MCF 10A (cell line): ENCODE results near the gene DHX57. TPM values are rescaled to one million over a fixed set of nuclear protein-coding genes. Genes with fewer than 3 reads are reported as not detected.

ENCODE experiments used
- BruUV-seq: library from RNA; stranded (reverse); fragments of 400-500 nt; replicated peaks from 2 replicates; lab custom pipeline; 2021; lab: Mats Ljungman, UMichigan
- CTCF ChIA-PET: fragments of 300-600 bp; sonication (Branson Sonifier 250); formaldehyde crosslinking; extraction: SDS; loops from one replicate; lab custom pipeline; 2021; ENCODE audit warnings: antibody characterized with exemption, inconsistent platforms; lab: Yijun Ruan, JAX
- POLR2A ChIA-PET: fragments of 300-600, 350-650 bp; sonication (Branson Sonifier 250); formaldehyde crosslinking; extraction: SDS; loops from one replicate; lab custom pipeline; 2020; ENCODE audit warnings: antibody characterized with exemption, inconsistent platforms; lab: Yijun Ruan, JAX
- DNase-seq: peaks from one replicate; pipeline ENCODE4 v3.0.0-alpha.2; 2018; ENCODE audit not compliant: unreplicated experiment
- H3K27ac Mint-ChIP-seq: one replicate; pipeline ENCODE4 v1.8.0; 2022; ENCODE audit warnings: mild to moderate bottlenecking, low read depth, mixed read lengths; ENCODE audit not compliant: unreplicated experiment
- H3K27me3 Mint-ChIP-seq: one replicate; pipeline ENCODE4 v1.8.0; 2022; ENCODE audit warnings: mixed read lengths; ENCODE audit not compliant: insufficient read depth, unreplicated experiment
- H3K36me3 Mint-ChIP-seq: one replicate; pipeline ENCODE4 v1.8.0; 2022; ENCODE audit warnings: mild to moderate bottlenecking, moderate library complexity, mixed read lengths; ENCODE audit not compliant: insufficient read depth, unreplicated experiment
- H3K4me1 Mint-ChIP-seq: one replicate; pipeline ENCODE4 v1.8.0; 2022; ENCODE audit warnings: mixed read lengths; ENCODE audit not compliant: insufficient read depth, unreplicated experiment
- H3K4me3 Mint-ChIP-seq: one replicate; pipeline ENCODE4 v1.8.0; 2022; ENCODE audit warnings: mild to moderate bottlenecking, moderate library complexity, mixed read lengths; ENCODE audit not compliant: unreplicated experiment
- H3K9me3 Mint-ChIP-seq: one replicate; pipeline ENCODE4 v1.8.0; 2022; ENCODE audit warnings: mixed read lengths; ENCODE audit not compliant: unreplicated experiment
- intact Hi-C: fragments of 100-400 bp; cut with micrococcal nuclease; formaldehyde crosslinking; loops from 2 replicates; pipeline ENCODE4 v1.14.1; 2022
- total RNA-seq: library from RNA; stranded (reverse); gene quantifications from 2 replicates; pipeline ENCODE4 v1.2.3, GENCODE V29; 2022
- TF ChIP-seq, protein P1 (sequence below): fragments of 200-600 bp; IDR thresholded peaks from one replicate; pipeline ENCODE4 v1.8.0; 2022; ENCODE audit warnings: antibody characterized with exemption, mild to moderate bottlenecking; ENCODE audit not compliant: unreplicated experiment

The DHX57 gene
- total RNA-seq, 1 experiment from 2014 or later = 21.3 TPM

DNA sequence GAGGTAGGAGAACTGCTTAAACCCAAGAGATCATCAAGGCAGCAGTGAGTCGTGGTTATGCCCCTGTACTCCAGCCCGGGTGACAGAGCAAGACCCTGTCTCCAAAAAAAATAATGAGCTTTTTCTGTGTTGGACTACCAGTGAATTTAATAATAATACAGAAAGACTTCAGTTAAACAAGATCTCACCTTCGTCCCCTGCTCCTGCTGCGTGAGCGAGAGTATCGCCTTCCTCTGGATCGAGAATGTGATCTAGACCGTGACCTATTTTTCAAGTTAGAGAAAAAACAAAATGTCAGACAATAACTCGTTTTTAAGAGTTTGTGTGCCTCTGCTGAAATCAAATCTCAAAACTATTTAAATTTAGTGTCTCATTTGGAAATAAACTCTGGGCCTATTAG lies 127.3 kb downstream of the DHX57 start:
- H3K27me3 Mint-ChIP-seq = no peaks in the 10 kb centered on the region
- H3K36me3 Mint-ChIP-seq = peaks cover 79% of the 10 kb centered on the region
- TF ChIP-seq, protein P1, sequence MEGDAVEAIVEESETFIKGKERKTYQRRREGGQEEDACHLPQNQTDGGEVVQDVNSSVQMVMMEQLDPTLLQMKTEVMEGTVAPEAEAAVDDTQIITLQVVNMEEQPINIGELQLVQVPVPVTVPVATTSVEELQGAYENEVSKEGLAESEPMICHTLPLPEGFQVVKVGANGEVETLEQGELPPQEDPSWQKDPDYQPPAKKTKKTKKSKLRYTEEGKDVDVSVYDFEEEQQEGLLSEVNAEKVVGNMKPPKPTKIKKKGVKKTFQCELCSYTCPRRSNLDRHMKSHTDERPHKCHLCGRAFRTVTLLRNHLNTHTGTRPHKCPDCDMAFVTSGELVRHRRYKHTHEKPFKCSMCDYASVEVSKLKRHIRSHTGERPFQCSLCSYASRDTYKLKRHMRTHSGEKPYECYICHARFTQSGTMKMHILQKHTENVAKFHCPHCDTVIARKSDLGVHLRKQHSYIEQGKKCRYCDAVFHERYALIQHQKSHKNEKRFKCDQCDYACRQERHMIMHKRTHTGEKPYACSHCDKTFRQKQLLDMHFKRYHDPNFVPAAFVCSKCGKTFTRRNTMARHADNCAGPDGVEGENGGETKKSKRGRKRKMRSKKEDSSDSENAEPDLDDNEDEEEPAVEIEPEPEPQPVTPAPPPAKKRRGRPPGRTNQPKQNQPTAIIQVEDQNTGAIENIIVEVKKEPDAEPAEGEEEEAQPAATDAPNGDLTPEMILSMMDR = no peak
- no peaks in the 10 kb centered on the region for H3K9me3 Mint-ChIP-seq
- CTCF ChIA-PET = interaction anchor here (0.6 to 1.5 kb wide), 3 partner anchors 9 to 1936 kb away, joined by 3 to 17 read pairs (median 3); no protein-coding TSS in a partner anchor
- H3K4me3 Mint-ChIP-seq = peak overlapping the region; percentile 90
- POLR2A ChIA-PET = interaction anchor here (0.6 to 2.3 kb wide), 2 partner anchors 28 to 148 kb away, joined by 3 to 10 read pairs; no protein-coding TSS in a partner anchor
- peaks cover 30% of the 10 kb centered on the region for H3K4me1 Mint-ChIP-seq
- H3K27ac Mint-ChIP-seq = no peak overlapping the region
- no peak for DNase-seq
- intact Hi-C loops = no loop called here
- no TSS peak for BruUV-seq

DNA sequence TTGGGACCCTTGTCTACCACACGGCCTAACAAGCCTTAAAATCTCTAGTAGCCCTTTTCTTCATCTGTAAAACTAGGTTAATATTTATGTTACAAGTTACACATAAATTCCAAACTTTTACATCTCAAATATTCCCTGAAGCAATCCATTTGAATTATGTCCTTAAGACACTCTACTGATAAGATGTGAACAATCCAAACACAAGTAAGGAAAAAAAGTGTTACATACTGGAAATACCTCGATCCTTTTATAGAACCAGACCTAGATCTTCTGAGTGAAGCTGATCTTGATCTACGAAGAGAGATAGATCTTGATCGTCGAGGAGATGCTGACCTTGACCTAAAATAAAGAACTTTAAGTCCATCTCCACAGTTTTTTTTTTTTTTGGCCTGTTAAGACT lies 127.9 kb downstream of the DHX57 start:
- DNase-seq = no peak
- intact Hi-C loops = no loop called here
- TF ChIP-seq, protein P1 = no peak
- peaks cover 30% of the 10 kb centered on the region for H3K4me1 Mint-ChIP-seq
- ChIA-PET CTCF (interaction anchor here (0.6 to 1.5 kb wide), 2 partner anchors 166 to 455 kb away, joined by 3 to 17 read pairs; no protein-coding TSS in a partner anchor), POLR2A (interaction anchor here (1.0 to 2.3 kb wide), 2 partner anchors 9 to 147 kb away, joined by 3 to 10 read pairs; no protein-coding TSS in a partner anchor)
- BruUV-seq = no TSS peak
- H3K4me3 Mint-ChIP-seq = peak overlapping the region; percentile 90
- H3K9me3 Mint-ChIP-seq = no peaks in the 10 kb centered on the region
- H3K27ac Mint-ChIP-seq = no peak overlapping the region
- H3K36me3 Mint-ChIP-seq = peaks cover 82% of the 10 kb centered on the region
- no peaks in the 10 kb centered on the region for H3K27me3 Mint-ChIP-seq

Other genes with a start within 250 kb of the DHX57 start
- gene GALM, start 209.8 kb downstream of the DHX57 start, total RNA-seq = not detected in 2 replicates
- gene SRSF7, start 124.6 kb downstream of the DHX57 start, total RNA-seq = 196 and 275 TPM in 2 replicates
- 14.8 and 18.5 TPM in 2 replicates for gene GEMIN6, start 97.7 kb downstream of the DHX57 start, total RNA-seq
- 13.9 and 14.8 TPM in 2 replicates for gene MORN2, start within 50 bp of the DHX57 start, total RNA-seq
- gene ARHGEF33, start 13.9 kb upstream of the DHX57 start, total RNA-seq = 0.07 and 0.76 TPM in 2 replicates
- 18.5 and 23.3 TPM in 2 replicates for gene SOS1, start 245.1 kb upstream of the DHX57 start, total RNA-seq